GM18499 (cell line): ENCODE measurements around the gene SPTBN1.

ENCODE experiments used
- ATAC-seq: cut with Tn5 transposase; IDR thresholded peaks from one replicate; pipeline ENCODE4 v1.9.1; 2021; ENCODE audit warnings: moderate number of reproducible peaks; ENCODE audit not compliant: insufficient read depth, unreplicated experiment

SPTBN1 gene

GRCh38 chr2:54708584-54709335 is 252.6 kb downstream of the SPTBN1 start:
- no peak for ATAC-seq

GRCh38 chr2:54709336-54709809 is 253.2 kb downstream of the SPTBN1 start:
- no peak for ATAC-seq

DNA sequence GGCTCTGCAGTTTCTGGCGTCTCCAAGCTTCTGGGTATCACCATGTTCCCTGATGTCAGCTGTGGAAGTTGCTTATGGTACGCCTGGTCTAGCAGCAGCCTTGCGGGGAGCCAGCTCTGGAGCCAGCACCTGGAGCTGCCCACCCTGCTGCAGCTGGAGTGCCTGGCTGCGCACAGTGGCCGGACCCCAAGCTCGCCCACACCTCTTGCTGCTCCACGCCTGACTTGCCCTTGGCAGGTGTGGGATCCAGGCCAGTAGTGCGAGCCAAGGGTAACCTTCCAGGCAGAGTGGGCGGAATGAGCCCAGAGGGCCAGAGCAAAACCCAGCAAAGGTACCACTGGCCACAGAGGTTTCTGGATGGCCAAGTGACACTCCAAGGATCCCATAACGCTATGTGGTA is 254.1 kb downstream of the SPTBN1 start:
- no peak for ATAC-seq

DNA sequence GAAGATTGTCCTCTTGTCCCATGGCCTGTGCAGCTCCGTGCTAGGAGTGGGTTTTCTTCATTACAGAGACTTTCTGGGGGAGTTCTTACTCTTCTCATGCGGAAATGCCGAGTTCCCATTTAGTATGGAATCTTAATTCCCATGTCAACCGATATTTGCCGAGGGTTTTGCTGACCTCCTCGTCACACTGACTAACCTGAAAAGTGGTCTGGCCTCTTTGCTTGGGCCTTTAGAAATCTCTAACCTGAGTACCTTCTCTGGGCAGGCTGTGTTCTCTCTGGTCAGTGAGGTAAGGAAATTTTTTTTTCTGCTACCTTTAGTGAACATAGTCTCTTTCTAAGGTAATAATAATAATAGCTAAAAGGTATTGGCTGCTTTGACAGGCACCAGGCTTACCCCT is 256.4 kb downstream of the SPTBN1 start:
- no peak for ATAC-seq

DNA sequence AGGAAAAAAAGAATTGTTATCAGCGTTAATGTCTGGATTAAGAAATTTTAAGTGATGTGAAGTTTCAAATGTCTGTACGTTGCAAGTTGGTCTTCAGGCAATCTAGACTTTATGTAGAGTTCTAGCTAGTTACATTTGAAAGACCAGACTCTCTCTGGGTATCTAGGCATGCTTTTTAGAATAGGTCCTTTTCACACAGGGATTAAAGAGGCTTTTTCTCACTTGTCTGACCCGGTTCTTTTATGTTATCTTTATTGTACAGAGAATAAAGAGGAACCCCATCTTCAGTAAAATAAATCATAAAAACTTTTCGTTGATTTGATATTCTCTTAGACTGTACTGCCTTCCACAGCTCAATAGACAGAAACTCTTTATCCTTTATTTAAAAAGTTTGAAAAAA is 258.9 kb downstream of the SPTBN1 start:
- no peak for ATAC-seq

- ATAC-seq = no peak
Observed at GRCh38 chr2:54716375-54716774, 260.2 kb downstream of the SPTBN1 start.

DNA sequence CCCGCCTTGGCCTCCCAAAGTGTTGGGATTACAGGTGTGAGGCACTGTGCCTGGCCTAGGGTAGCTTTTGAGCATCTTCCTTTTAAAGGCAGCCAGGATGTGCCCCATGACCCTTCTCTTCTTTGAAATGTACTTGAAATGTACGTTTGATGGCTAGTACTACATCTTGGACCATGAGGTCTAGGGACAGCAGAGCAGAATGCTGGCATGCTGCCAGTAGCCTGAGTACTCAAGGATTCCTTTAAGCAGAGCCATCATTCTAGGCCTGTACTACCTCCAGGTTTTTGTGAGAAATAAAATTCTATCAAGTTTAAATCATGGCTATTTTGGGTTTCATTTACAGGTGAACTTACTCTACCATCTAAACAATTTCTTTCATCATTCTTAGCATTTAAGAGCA is 264.4 kb downstream of the SPTBN1 start:
- ATAC-seq = no peak
